WTC11 (cell line): ENCODE data around the gene AATK. TPM values are rescaled to one million over a fixed set of nuclear protein-coding genes. Genes with fewer than 3 reads are reported as not detected.

Experiments used
- ATAC-seq: fragments of 200-7000 bp; cut with Tn5 transposase; 2 replicates; pipeline ENCODE4 v1.10.0; 2021; ENCODE audit warnings: mild to moderate bottlenecking, moderate library complexity
- CTCF ChIA-PET: fragments of 300-600 bp; sonication (Branson Sonifier 250); formaldehyde crosslinking; loops from one replicate; lab custom pipeline; 2021; ENCODE audit warnings: antibody characterized with exemption; lab: Charles Lee
- POLR2A ChIA-PET: fragments of 350-600 bp; sonication (Branson Sonifier 250); formaldehyde crosslinking; loops from one replicate; lab custom pipeline; 2021; ENCODE audit warnings: antibody characterized with exemption; lab: Charles Lee
- DNase-seq: peaks from one replicate; pipeline ENCODE4 v3.0.0; 2021; ENCODE audit warnings: low spot score
- H3K27ac Mint-ChIP-seq: 2 replicates; pipeline ENCODE4 v1.8.0; 2021; ENCODE audit warnings: mixed read lengths
- H3K27me3 Mint-ChIP-seq: 2 replicates; pipeline ENCODE4 v1.8.0; 2021; ENCODE audit warnings: low read depth, mild to moderate bottlenecking, moderate library complexity, mixed read lengths
- H3K36me3 Mint-ChIP-seq: 2 replicates; pipeline ENCODE4 v1.8.0; 2021; ENCODE audit warnings: mixed read lengths
- H3K4me1 Mint-ChIP-seq: 2 replicates; pipeline ENCODE4 v1.8.0; 2022; ENCODE audit warnings: mixed read lengths
- H3K4me3 Mint-ChIP-seq: 2 replicates; pipeline ENCODE4 v1.8.0; 2021; ENCODE audit warnings: mild to moderate bottlenecking, moderate library complexity, mixed read lengths
- H3K9me3 Mint-ChIP-seq: 2 replicates; pipeline ENCODE4 v1.8.0; 2021; ENCODE audit warnings: mixed read lengths
- ATF1 ChIP-seq: sonication (generic); formaldehyde crosslinking; IDR thresholded peaks from 2 replicates; pipeline ENCODE4 v1.8.1; 2023; ENCODE audit warnings: mild to moderate bottlenecking, moderate library complexity, missing genetic modification reagents
- CDX4 ChIP-seq: fragments of 250-450 bp; sonication (Bioruptor Pico); IDR thresholded peaks from 2 replicates; pipeline ENCODE4 v1.9.0; 2021; ENCODE audit warnings: moderate library complexity, mild to moderate bottlenecking, inconsistent platforms, borderline replicate concordance
- CREB1 ChIP-seq: sonication (generic); formaldehyde crosslinking; IDR thresholded peaks from 2 replicates; pipeline ENCODE4 v1.8.0; 2023; ENCODE audit warnings: mild to moderate bottlenecking, missing genetic modification reagents
- ELF4 ChIP-seq: sonication (generic); formaldehyde crosslinking; IDR thresholded peaks from 2 replicates; pipeline ENCODE4 v1.8.1; 2022; ENCODE audit warnings: low read depth, mild to moderate bottlenecking, moderate library complexity, missing genetic modification reagents
- GRHL2 ChIP-seq: fragments of 250-450 bp; sonication (Bioruptor Pico); IDR thresholded peaks from 2 replicates; pipeline ENCODE4 v1.8.0; 2022; ENCODE audit warnings: mild to moderate bottlenecking, moderate library complexity; ENCODE audit not compliant: insufficient replicate concordance, severe bottlenecking
- GTF2I ChIP-seq: fragments of 250-450 bp; sonication (Bioruptor Pico); conservative IDR thresholded peaks from 2 replicates; pipeline ENCODE4 v1.4.0; 2021; ENCODE audit warnings: mild to moderate bottlenecking
- IRF2 ChIP-seq: sonication (generic); formaldehyde crosslinking; IDR thresholded peaks from 2 replicates; pipeline ENCODE4 v1.8.0; 2022; ENCODE audit warnings: low read depth, missing genetic modification reagents, borderline replicate concordance
- KAT7 ChIP-seq: sonication (generic); formaldehyde crosslinking; IDR thresholded peaks from 2 replicates; pipeline ENCODE4 v1.8.1; 2023; ENCODE audit warnings: missing genetic modification reagents, mild to moderate bottlenecking, borderline replicate concordance
- NFYB ChIP-seq: sonication (generic); formaldehyde crosslinking; conservative IDR thresholded peaks from 2 replicates; pipeline ENCODE4 v1.8.0; 2022; ENCODE audit warnings: low read depth, missing genetic modification reagents
- NR1H2 ChIP-seq: sonication (generic); formaldehyde crosslinking; IDR thresholded peaks from 2 replicates; pipeline ENCODE4 v1.9.0; 2021; ENCODE audit warnings: mild to moderate bottlenecking, moderate library complexity, missing genetic modification reagents
- NR2C2 ChIP-seq: sonication (generic); formaldehyde crosslinking; IDR thresholded peaks from 2 replicates; pipeline ENCODE4 v1.8.0; 2022; ENCODE audit warnings: mild to moderate bottlenecking, missing genetic modification reagents
- PRDM15 ChIP-seq: sonication (generic); formaldehyde crosslinking; IDR thresholded peaks from 2 replicates; pipeline ENCODE4 v1.8.0; 2022; ENCODE audit warnings: missing genetic modification reagents
- PRRX2 ChIP-seq: fragments of 250-450 bp; sonication (Bioruptor Pico); IDR thresholded peaks from 2 replicates; pipeline ENCODE4 v1.8.0; 2021; ENCODE audit warnings: mild to moderate bottlenecking
- TEAD4 ChIP-seq: sonication (generic); formaldehyde crosslinking; IDR thresholded peaks from 2 replicates; pipeline ENCODE4 v1.8.0; 2022; ENCODE audit warnings: mild to moderate bottlenecking, missing genetic modification reagents
- ZBTB43 ChIP-seq: sonication (generic); formaldehyde crosslinking; IDR thresholded peaks from 2 replicates; pipeline ENCODE4 v1.8.1; 2023; ENCODE audit warnings: mild to moderate bottlenecking, missing genetic modification reagents
- ZMAT4 ChIP-seq: fragments of 250-450 bp; sonication (Bioruptor Pico); IDR thresholded peaks from 2 replicates; pipeline ENCODE4 v1.9.0; 2021; ENCODE audit warnings: mild to moderate bottlenecking
- ZNF121 ChIP-seq: sonication (generic); formaldehyde crosslinking; IDR thresholded peaks from 2 replicates; pipeline ENCODE4 v1.8.0; 2023; ENCODE audit warnings: missing genetic modification reagents
- ZNF138 ChIP-seq: sonication (generic); formaldehyde crosslinking; conservative IDR thresholded peaks from 2 replicates; pipeline ENCODE4 v1.8.1; 2022; ENCODE audit warnings: mild to moderate bottlenecking, moderate library complexity, missing genetic modification reagents
- ZNF219 ChIP-seq: sonication (generic); formaldehyde crosslinking; IDR thresholded peaks from 2 replicates; pipeline ENCODE4 v1.8.0; 2023; ENCODE audit warnings: missing genetic modification reagents, mild to moderate bottlenecking, borderline replicate concordance
- ZNF232 ChIP-seq: sonication (generic); formaldehyde crosslinking; IDR thresholded peaks from 2 replicates; pipeline ENCODE4 v1.8.0; 2022; ENCODE audit warnings: mild to moderate bottlenecking, missing genetic modification reagents
- ZNF416 ChIP-seq: fragments of 250-450 bp; sonication (Bioruptor Pico); IDR thresholded peaks from 2 replicates; pipeline ENCODE4 v1.9.0; 2021; ENCODE audit warnings: mild to moderate bottlenecking, inconsistent platforms
- total RNA-seq: library from RNA; stranded (reverse); gene quantifications from 3 replicates; pipeline ENCODE4 v1.2.3, GENCODE V29; 2021

AATK gene
- total RNA-seq, 1 experiment from 2014 or later, result 2.9 TPM

- DNase-seq, result no peak
- ChIA-PET POLR2A (no interaction called here), CTCF (no interaction called here)
- Mint-ChIP-seq H3K27me3 (no peaks in the 10 kb centered on the region), H3K9me3 (no peaks in the 10 kb centered on the region), H3K4me3 (no peak overlapping the region), H3K27ac (no peak overlapping the region), H3K4me1 (no peaks in the 10 kb centered on the region), H3K36me3 (peaks cover 2% of the 10 kb centered on the region; the same call in 1 of the 2 replicates)
- ATAC-seq, result no peak
- TF ChIP-seq ZNF121, result no peak
- TF ChIP-seq ZBTB43 (CRISPR knock-in tag), result no peak
- no peak for TF ChIP-seq TEAD4 (CRISPR knock-in tag)
- TF ChIP-seq PRRX2 (CRISPR knock-in tag), result no peak
Measured at GRCh38 chr17:81196505-81197408, 30.7 kb upstream of the AATK start.

GRCh38 chr17:81195941-81196495, 30.0 kb upstream of the AATK start:
- ChIA-PET CTCF (no interaction called here), POLR2A (no interaction called here)
- no peak overlapping the region for H3K27ac Mint-ChIP-seq
- peaks cover 2% of the 10 kb centered on the region; the same call in 1 of the 2 replicates for H3K36me3 Mint-ChIP-seq
- TF ChIP-seq ZNF219 (CRISPR knock-in tag), result no peak
- TF ChIP-seq ZNF416 (CRISPR knock-in tag), result no peak
- no peak for TF ChIP-seq NR1H2 (CRISPR knock-in tag)
- no peaks in the 10 kb centered on the region for H3K4me1 Mint-ChIP-seq
- H3K27me3 Mint-ChIP-seq, result no peaks in the 10 kb centered on the region
- no peak overlapping the region for H3K4me3 Mint-ChIP-seq
- no peaks in the 10 kb centered on the region for H3K9me3 Mint-ChIP-seq
- DNase-seq (no peak), ATAC-seq (no peak)

- Mint-ChIP-seq H3K4me1 (no peaks in the 10 kb centered on the region), H3K36me3 (peaks cover 2% of the 10 kb centered on the region; the same call in 1 of the 2 replicates), H3K9me3 (no peaks in the 10 kb centered on the region), H3K4me3 (no peak overlapping the region), H3K27me3 (no peaks in the 10 kb centered on the region), H3K27ac (no peak overlapping the region)
- ATAC-seq (no peak), DNase-seq (no peak)
- POLR2A ChIA-PET, result no interaction called here
- CTCF ChIA-PET, result no interaction called here
- no peak for TF ChIP-seq GRHL2 (CRISPR knock-in tag)
- TF ChIP-seq KAT7 (CRISPR knock-in tag), result no peak
- TF ChIP-seq IRF2 (CRISPR knock-in tag), result no peak
- no peak for TF ChIP-seq CREB1 (CRISPR knock-in tag)
- TF ChIP-seq ZNF232 (CRISPR knock-in tag), result no peak
- TF ChIP-seq NR2C2 (CRISPR knock-in tag), result no peak
- TF ChIP-seq ZNF138 (CRISPR knock-in tag), result no peak
- TF ChIP-seq ATF1 (CRISPR knock-in tag), result no peak
- TF ChIP-seq GTF2I (CRISPR knock-in tag), result no peak
- TF ChIP-seq NFYB (CRISPR knock-in tag), result no peak
- no peak for TF ChIP-seq ELF4 (CRISPR knock-in tag)
- TF ChIP-seq PRDM15 (CRISPR knock-in tag), result no peak
- no peak for TF ChIP-seq ZMAT4
- TF ChIP-seq CDX4, result no peak
Measured at GRCh38 chr17:81194941-81195901, 29.2 kb upstream of the AATK start.
